ENCODE measurements around the gene HHLA2. TPM values are rescaled to one million over a fixed set of nuclear protein-coding genes. Genes with fewer than 3 reads are reported as not detected.

HHLA2 gene
- total RNA-seq, 1 experiment from 2014 or later = not detected

- no peak for DNase-seq (ENCODE audit: low spot score)
- in situ Hi-C loops (cut with HindIII; ENCODE audit: low sequenced_read_pairs) = no loop called here
These were observed 85.3 kb downstream of the HHLA2 start for GRCh38 chr3:108381529-108382140.

GRCh38 chr3:108383306-108383705, 87.0 kb downstream of the HHLA2 start:
- in situ Hi-C loops (cut with HindIII; ENCODE audit: low sequenced_read_pairs) = no loop called here
- DNase-seq (ENCODE audit: low spot score) = no peak

GRCh38 chr3:108387063-108387462, 90.7 kb downstream of the HHLA2 start:
- in situ Hi-C loops (cut with HindIII; ENCODE audit: low sequenced_read_pairs) = no loop called here
- no peak for DNase-seq (ENCODE audit: low spot score)

GRCh38 chr3:108388136-108389132, 92.1 kb downstream of the HHLA2 start:
- no peak for DNase-seq (ENCODE audit: low spot score)
- in situ Hi-C loops (cut with HindIII; ENCODE audit: low sequenced_read_pairs) = no loop called here

- no peak for DNase-seq (ENCODE audit: low spot score)
- in situ Hi-C loops (cut with HindIII; ENCODE audit: low sequenced_read_pairs) = no loop called here
These were observed 93.0 kb downstream of the HHLA2 start for GRCh38 chr3:108389372-108389771.

GRCh38 chr3:108391917-108392593, 95.7 kb downstream of the HHLA2 start:
- in situ Hi-C loops (cut with HindIII; ENCODE audit: low sequenced_read_pairs) = no loop called here
- DNase-seq (ENCODE audit: low spot score) = no peak

GRCh38 chr3:108393128-108393900, 97.0 kb downstream of the HHLA2 start:
- DNase-seq (ENCODE audit: low spot score) = no peak
- in situ Hi-C loops (cut with HindIII; ENCODE audit: low sequenced_read_pairs) = no loop called here

- in situ Hi-C loops (cut with HindIII; ENCODE audit: low sequenced_read_pairs) = no loop called here
- no peak for DNase-seq (ENCODE audit: low spot score)
These were observed 97.7 kb downstream of the HHLA2 start for GRCh38 chr3:108394016-108394415.

GRCh38 chr3:108394563-108394962, 98.2 kb downstream of the HHLA2 start:
- no peak for DNase-seq (ENCODE audit: low spot score)
- in situ Hi-C loops (cut with HindIII; ENCODE audit: low sequenced_read_pairs) = no loop called here

GRCh38 chr3:108396336-108396735, 100.0 kb downstream of the HHLA2 start:
- in situ Hi-C loops (cut with HindIII; ENCODE audit: low sequenced_read_pairs) = no loop called here
- DNase-seq (ENCODE audit: low spot score) = no peak

GRCh38 chr3:108398510-108398909, 102.2 kb downstream of the HHLA2 start:
- in situ Hi-C loops (cut with HindIII; ENCODE audit: low sequenced_read_pairs) = no loop called here

GRCh38 chr3:108401836-108402235, 105.5 kb downstream of the HHLA2 start:
- in situ Hi-C loops (cut with HindIII; ENCODE audit: low sequenced_read_pairs) = no loop called here
- no peak for DNase-seq (ENCODE audit: low spot score)

More at GRCh38 chr3:108398510-108398909, 102.2 kb downstream of the HHLA2 start:
- DNase-seq (ENCODE audit: low spot score) = no peak

- no peak for DNase-seq (ENCODE audit: low spot score)
- in situ Hi-C loops (cut with HindIII; ENCODE audit: low sequenced_read_pairs) = no loop called here
These were observed 106.8 kb downstream of the HHLA2 start for GRCh38 chr3:108403198-108403597.

GRCh38 chr3:108403686-108404345, 107.5 kb downstream of the HHLA2 start:
- in situ Hi-C loops (cut with HindIII; ENCODE audit: low sequenced_read_pairs) = no loop called here
- DNase-seq (ENCODE audit: low spot score) = no peak

- in situ Hi-C loops (cut with HindIII; ENCODE audit: low sequenced_read_pairs) = no loop called here
- DNase-seq (ENCODE audit: low spot score) = no peak
These were observed 108.0 kb downstream of the HHLA2 start for GRCh38 chr3:108404368-108404767.

- DNase-seq (ENCODE audit: low spot score) = no peak
- in situ Hi-C loops (cut with HindIII; ENCODE audit: low sequenced_read_pairs) = no loop called here
These were observed 109.8 kb downstream of the HHLA2 start for GRCh38 chr3:108406063-108406660.

GRCh38 chr3:108406661-108407206, 110.4 kb downstream of the HHLA2 start:
- peak; percentile 71 for DNase-seq (ENCODE audit: low spot score)
- in situ Hi-C loops (cut with HindIII; ENCODE audit: low sequenced_read_pairs) = no loop called here

- in situ Hi-C loops (cut with HindIII; ENCODE audit: low sequenced_read_pairs) = no loop called here
These were observed 111.5 kb downstream of the HHLA2 start for GRCh38 chr3:108407886-108408285.

More at GRCh38 chr3:108407886-108408285, 111.5 kb downstream of the HHLA2 start:
- DNase-seq (ENCODE audit: low spot score) = no peak

Data from G401 (cell line).